ENCODE results near the gene RNASE8.

The RNASE8 gene

GRCh38 chr14:21090194-21090939, 32.7 kb downstream of the RNASE8 start:
- peak in 4 of 58 donors; percentile 4 to 21 (median 15) for DNase-seq

GRCh38 chr14:21090940-21091663, 33.5 kb downstream of the RNASE8 start:
- no peak for DNase-seq

GRCh38 chr14:21091821-21092272, 34.2 kb downstream of the RNASE8 start:
- DNase-seq, result no peak

GRCh38 chr14:21092273-21093011, 34.8 kb downstream of the RNASE8 start:
- peak in 53 of 58 donors; percentile 7 to 84 (median 59) for DNase-seq

- DNase-seq, result no peak
Observed at GRCh38 chr14:21093018-21093417, 35.4 kb downstream of the RNASE8 start.

GRCh38 chr14:21093769-21094681, 36.4 kb downstream of the RNASE8 start:
- DNase-seq, result peak in 16 of 58 donors; percentile 6 to 51 (median 29)

- peak in 17 of 58 donors; percentile 5 to 54 (median 29) for DNase-seq
Observed at GRCh38 chr14:21095430-21096205, 38.0 kb downstream of the RNASE8 start.

GRCh38 chr14:21096438-21096837, 38.8 kb downstream of the RNASE8 start:
- DNase-seq, result no peak

- peak in 4 of 58 donors; percentile 10 to 43 (median 28) for DNase-seq
Observed at GRCh38 chr14:21096978-21097635, 39.5 kb downstream of the RNASE8 start.

GRCh38 chr14:21097636-21098075, 40.0 kb downstream of the RNASE8 start:
- DNase-seq, result peak in 16 of 58 donors; percentile 7 to 43 (median 30)

- DNase-seq, result peak in 46 of 58 donors; percentile 4 to 62 (median 39)
Observed at GRCh38 chr14:21098076-21098891, 40.7 kb downstream of the RNASE8 start, which contains the start of gene ZNF219. TSS of gene ZNF219 (minus strand) at chr14:21098655. CDS start at chr14:21093591, 5,064 bp downstream.

GRCh38 chr14:21098892-21099595, 41.4 kb downstream of the RNASE8 start:
- DNase-seq, result no peak

GRCh38 chr14:21099596-21099985, 42.0 kb downstream of the RNASE8 start:
- DNase-seq, result no peak

- DNase-seq, result no peak
Observed at GRCh38 chr14:21100931-21101330, 43.3 kb downstream of the RNASE8 start, which contains the start of gene TMEM253. TSS of gene TMEM253 (plus strand) at chr14:21101066. CDS start at chr14:21101344, 278 bp downstream.

GRCh38 chr14:21101802-21102413, 44.3 kb downstream of the RNASE8 start:
- DNase-seq, result no peak

GRCh38 chr14:21102521-21103410, 45.1 kb downstream of the RNASE8 start:
- peak in 3 of 58 donors; percentile 29 to 47 (median 47) for DNase-seq
